NCI-H2196 (cell line): ENCODE data around the gene RTRAF.

Experiments
- DNase-seq: peaks from one replicate; lab custom pipeline; 2025; ENCODE audit not compliant: unreplicated experiment; lab: John Stamatoyannopoulos, UW

RTRAF gene

GRCh38 chr14:51993285-51993920 lies 4.1 kb downstream of the RTRAF start:
- DNase-seq = no peak

- no peak for DNase-seq
These were observed 6.9 kb downstream of the RTRAF start for GRCh38 chr14:51996148-51996746.

DNA sequence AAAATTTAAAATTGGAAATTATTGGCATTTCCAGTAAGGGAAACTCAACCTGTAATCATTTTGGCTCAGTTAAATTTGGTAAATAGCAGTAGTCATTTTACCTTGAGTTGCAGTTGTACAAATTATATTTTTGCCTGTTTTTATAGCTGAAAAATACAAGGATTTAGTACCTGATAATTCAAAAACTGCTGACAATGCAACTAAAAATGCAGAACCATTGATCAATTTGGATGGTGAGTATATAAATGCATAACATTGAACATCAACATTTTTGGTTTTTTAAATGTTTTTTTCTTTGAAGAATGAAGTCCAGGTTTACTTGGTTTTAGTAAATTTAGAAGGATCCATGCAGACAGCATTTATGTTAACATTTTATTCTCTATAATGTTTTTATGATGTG lies 9.0 kb downstream of the RTRAF start:
- DNase-seq = no peak

DNA sequence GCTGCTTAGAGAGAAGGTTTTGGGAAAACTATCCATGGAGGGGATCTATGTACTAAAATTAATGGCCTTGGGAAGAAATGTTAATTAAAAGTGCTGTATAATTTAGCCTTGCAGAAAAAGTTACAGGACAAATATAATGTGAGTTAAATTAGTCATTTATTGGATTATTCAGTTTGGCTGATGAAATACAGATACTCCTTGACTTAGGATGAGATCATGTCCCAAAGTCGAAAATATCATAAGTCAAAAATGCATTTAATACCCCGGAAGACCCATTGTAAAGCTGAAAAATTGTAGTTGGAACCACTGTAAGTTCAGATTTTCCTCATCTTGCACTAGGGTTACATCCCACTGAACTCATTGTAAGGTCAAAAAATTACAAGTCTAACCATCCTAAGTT lies 9.7 kb downstream of the RTRAF start:
- no peak for DNase-seq

GRCh38 chr14:52000019-52000582 lies 10.8 kb downstream of the RTRAF start:
- no peak for DNase-seq

DNA sequence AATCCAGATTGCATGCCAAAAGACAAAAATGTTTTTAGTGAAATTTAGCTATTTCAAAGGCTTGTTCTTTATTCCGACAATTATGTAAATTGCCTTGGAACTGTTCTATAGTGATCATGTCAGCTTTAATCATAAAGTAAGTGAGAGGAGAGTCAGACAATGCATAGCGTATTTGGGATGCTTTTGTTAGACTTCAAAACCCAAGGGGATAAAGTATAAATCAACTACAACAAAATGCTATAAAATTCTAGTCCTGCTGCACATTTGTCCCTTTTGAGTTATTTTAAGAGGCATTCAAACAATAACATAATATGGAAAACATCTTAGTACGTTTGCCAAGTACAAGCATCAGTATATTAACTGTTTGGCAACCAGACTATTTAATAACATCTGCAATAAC lies 11.3 kb downstream of the RTRAF start:
- no peak for DNase-seq

DNA sequence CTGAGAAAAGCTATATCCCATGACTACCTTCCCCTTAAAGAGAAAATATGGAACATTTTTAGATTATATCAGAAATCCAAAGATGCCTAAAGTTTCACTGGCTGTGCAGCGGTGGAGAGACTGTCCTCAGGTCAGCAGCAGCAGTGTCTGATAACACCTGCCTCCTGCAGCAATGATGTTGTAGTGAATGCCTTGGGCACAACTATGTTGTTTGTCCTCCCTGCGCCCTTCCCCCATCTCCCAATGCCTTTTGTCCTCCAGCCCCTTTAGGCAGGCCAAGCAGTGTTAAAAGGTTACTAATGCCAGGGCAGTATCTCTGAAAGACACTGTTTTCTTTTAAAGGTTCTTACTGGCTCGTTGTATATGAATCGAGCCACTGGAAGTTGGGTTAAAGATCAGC lies 13.2 kb downstream of the RTRAF start:
- no peak for DNase-seq

DNA sequence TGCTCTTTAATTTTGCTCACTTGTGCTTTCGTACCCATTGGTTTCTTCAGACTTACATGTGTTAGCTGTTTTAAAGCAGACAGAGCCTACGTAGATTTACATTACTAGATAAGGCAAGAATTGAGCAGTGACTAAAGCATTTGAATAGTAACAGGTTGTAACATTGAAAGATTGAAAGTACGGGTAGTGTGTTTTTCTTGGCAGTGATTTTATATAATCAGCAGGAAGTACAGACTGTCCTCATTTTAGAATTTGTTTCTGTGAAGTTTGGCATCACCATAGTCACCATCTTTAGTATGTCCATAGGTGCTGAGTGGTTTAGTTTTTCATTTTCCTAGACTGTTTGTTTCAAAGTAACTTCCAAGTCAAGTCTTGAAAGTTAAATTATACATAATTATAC lies 14.0 kb downstream of the RTRAF start:
- no peak for DNase-seq

GRCh38 chr14:52005625-52006024 lies 16.3 kb downstream of the RTRAF start:
- no peak for DNase-seq

DNA sequence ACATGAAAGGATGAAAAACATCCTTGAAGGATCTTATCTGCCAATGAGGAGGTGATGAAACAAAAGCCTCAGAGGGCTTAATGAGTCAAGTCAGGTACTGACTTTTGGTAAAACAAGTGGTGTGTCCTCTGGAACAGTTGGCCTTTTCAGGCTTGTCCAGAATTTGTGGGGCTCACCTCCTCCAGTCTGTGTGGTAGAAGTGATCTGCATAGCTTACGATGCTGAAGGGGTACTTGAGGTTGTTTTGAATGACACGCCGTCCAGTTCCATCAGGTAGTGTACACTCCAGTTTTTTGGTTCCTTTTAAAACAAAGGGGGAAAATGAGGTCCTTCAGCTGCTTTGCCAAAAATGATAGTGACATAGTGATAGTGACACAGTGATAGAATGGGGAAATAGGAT lies 17.0 kb downstream of the RTRAF start:
- DNase-seq = no peak

DNA sequence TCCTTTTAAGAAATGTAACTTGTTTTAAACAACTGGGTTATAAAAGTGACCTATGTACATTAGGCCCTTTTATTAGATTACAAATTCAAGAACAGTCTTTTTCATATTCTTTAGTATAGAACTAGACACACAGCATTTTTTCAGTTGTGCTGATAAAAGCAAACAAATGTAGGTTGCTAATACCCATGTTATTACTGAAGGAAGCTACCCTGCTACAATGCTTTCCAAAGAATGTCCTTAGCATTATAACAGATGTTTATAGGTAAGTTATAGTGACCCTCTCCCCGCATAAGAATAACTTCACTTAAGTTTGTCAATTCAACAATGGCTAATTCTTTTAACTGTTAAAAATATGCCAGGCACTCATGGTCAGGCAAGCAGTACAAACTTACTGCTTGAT lies 17.9 kb downstream of the RTRAF start:
- DNase-seq = no peak

GRCh38 chr14:52007637-52008036 lies 18.3 kb downstream of the RTRAF start:
- no peak for DNase-seq

- no peak for DNase-seq
These were observed 18.8 kb downstream of the RTRAF start for GRCh38 chr14:52008136-52008535.

DNA sequence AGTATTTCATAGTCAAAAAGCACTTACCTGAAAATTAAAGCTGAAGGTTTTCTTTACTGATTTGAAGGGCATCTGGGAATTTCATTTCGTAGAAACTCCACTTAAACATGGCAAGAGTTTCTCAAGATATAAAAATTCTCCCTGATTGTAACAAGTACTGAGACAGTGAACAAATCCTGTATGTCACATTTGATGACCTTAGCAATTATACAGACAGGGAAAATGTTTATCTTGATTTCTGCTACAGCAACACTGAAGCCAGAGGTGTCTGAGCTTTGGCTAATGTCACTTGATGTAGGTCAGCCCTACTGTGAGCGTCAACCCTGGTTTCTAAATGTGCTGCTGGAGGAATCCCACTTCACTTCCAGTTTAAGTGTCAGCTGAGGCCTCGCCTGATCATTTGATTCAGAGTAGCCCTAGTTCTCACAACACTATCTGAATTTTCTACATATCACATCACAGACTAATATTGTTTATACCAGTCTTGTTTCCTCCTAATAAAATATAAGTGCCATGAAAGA lies 20.9 kb downstream of the RTRAF start:
- DNase-seq = no peak

- DNase-seq = no peak
These were observed 22.2 kb downstream of the RTRAF start for GRCh38 chr14:52011523-52011922.

- no peak for DNase-seq
These were observed 23.3 kb downstream of the RTRAF start for GRCh38 chr14:52012635-52013034.

GRCh38 chr14:52013984-52014600 lies 24.7 kb downstream of the RTRAF start:
- no peak for DNase-seq

DNA sequence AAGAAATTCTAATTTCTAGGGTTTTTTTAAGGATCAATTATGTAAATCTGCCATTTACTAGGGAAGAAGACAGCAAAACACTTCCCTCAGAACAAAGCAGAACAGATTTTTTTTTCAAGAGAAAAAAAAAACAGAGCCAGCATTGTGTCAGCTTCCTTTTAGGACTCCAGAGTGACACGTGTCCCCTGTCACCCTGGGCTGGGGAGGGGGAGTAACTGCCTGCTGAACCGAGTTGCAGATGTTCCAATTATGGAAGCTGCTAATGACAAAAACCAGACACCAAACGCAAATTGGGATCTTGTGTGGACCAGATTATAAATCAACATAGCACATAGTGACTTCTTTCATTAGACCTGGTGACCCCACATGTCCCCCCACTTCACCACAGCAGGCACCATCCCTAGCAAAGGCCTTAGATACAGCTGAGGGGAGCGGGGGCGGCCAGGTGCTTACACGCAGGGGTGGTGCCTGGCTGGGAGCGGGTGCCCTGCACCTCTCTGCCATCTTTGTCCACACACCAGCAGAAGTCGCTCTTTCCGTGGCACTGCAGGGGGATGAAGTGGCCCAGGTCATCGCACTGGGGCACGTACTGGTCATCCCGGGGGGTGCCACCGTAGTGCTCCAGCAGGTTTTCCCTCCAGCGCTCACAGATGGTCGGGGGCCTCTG lies 25.4 kb downstream of the RTRAF start:
- DNase-seq = no peak

DNA sequence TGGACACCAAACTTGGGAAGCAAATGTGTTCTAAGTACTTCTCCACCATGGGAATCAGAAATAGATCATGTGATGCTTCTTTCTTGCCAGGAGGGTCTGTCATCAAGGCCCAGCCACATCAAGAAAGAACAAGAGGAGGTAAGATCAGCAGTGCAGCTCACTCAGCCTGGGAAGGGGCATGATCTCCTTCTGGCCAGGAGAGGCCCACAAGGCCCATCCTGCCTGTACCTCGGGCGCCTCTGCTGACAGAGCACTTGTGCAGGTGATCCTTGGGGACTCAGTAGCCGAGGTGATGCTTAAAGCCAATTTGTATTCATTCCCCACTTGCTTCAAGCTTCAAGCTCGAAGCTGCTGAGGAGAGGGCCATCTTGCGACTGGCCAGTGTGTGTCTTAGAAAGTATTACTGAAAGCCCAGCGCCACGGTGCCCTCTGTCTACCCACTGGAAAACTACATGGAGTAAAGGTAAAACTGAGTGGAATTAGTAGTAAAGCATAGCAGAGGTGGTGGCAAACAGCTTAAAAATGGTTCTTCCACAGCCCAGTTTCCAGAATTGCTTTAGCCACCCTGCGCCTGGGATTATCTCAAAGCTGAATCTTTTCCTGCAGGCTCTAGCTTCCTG lies 26.2 kb downstream of the RTRAF start:
- DNase-seq = no peak

- DNase-seq = no peak
These were observed 28.9 kb downstream of the RTRAF start for GRCh38 chr14:52018252-52018651.

DNA sequence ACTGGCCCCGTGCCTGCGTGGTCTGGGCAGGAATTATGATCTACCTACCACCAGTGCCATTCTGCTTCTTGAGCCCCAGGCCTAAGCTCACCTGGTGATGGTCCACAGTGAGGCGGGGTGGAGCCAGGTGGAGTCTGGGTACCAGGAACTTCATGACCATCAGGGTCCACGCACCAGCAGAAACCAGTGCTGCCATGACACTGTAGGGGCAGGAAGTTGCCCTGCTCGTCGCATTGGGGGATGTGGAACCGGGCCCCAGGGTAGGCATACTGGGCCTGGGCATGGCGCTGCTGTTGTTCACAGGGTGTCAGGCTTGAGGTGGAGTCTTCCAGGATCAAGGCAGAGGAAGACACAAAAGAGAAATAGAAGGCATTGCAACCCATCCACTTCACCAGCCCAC lies 29.6 kb downstream of the RTRAF start:
- DNase-seq = no peak
